Spleen (tissue), 11 donors: ENCODE measurements around the gene RAB38. TPM values are rescaled to one million over a fixed set of nuclear protein-coding genes. Genes with fewer than 3 reads are reported as not detected.

ENCODE experiments used
- DNase-seq: peaks from one replicate; pipeline ENCODE4 v3.0.0-alpha.2; 2020
- H3K27ac ChIP-seq, 8 donors: fragments of 200-600 bp; sonication (generic) in 7 of 8; 1 replicate in 4 of 8; 2 replicates in 4 of 8; pipeline versions ENCODE4 v1.5.0 to v1.8.0; 2016 to 2021; ENCODE audit warnings: inconsistent platforms in 4 of 8, mild to moderate bottlenecking in 4 of 8, moderate library complexity in 1 of 8
- H3K27me3 ChIP-seq, 7 donors: fragments of 200-600 bp; sonication (generic) in 6 of 7; replicated peaks in 1 of 7; 1 replicate in 4 of 7; 2 replicates in 3 of 7; pipeline versions ENCODE4 v1.5.0 to v1.8.0; 2016 to 2021; ENCODE audit warnings: inconsistent platforms in 3 of 7, mild to moderate bottlenecking in 1 of 7
- H3K36me3 ChIP-seq, 6 donors: fragments of 200-600 bp; sonication (generic) in 5 of 6; 1 replicate in 4 of 6; 2 replicates in 2 of 6; pipeline versions ENCODE4 v1.5.0 to v1.8.0; 2016 to 2021; ENCODE audit warnings: inconsistent platforms in 2 of 6
- H3K4me1 ChIP-seq, 6 donors: fragments of 200-600 bp; sonication (generic) in 5 of 6; 1 replicate in 3 of 6; 2 replicates in 3 of 6; pipeline versions ENCODE4 v1.5.0 to v1.8.0; 2016 to 2021; ENCODE audit warnings: inconsistent platforms in 3 of 6
- H3K4me3 ChIP-seq, 8 donors: fragments of 200-600 bp; sonication (generic) in 7 of 8; 1 replicate in 4 of 8; 2 replicates in 4 of 8; pipeline versions ENCODE4 v1.5.0 to v1.8.0; 2016 to 2021; ENCODE audit warnings: inconsistent platforms in 4 of 8, mild to moderate bottlenecking in 4 of 8, moderate library complexity in 2 of 8
- H3K9me3 ChIP-seq, 8 donors: fragments of 200-600 bp; sonication (generic) in 7 of 8; 1 replicate in 4 of 8; 2 replicates in 4 of 8; pipeline versions ENCODE4 v1.5.0 to v1.8.0; 2016 to 2021; ENCODE audit warnings: inconsistent platforms in 4 of 8
- POLR2A ChIP-seq, 3 donors: fragments of 450-650 bp; IDR thresholded peaks; one replicate each; pipeline ENCODE4 v1.5.1; 2017; ENCODE audit warnings: antibody characterized with exemption in 3 of 3, mild to moderate bottlenecking in 1 of 3
- POLR2AphosphoS5 ChIP-seq, 3 donors: sonication (generic); formaldehyde crosslinking; IDR thresholded peaks; one replicate each; pipeline ENCODE4 v1.5.1; 2017; ENCODE audit warnings: antibody characterized with exemption in 3 of 3
- WGBS, 5 donors: extraction: QIAGEN DNeasy Blood & Tissue Kit in 3 of 5; methylation state at CpG; one replicate each; pipeline versions ENCODE4 v1.1.5 to v1.1.7; 2013 to 2018; 5-methylcytosine and 5-hydroxymethylcytosine counted together
- intact Hi-C: fragments of 100-400 bp; cut with DNase I; formaldehyde crosslinking; loops from one replicate; pipeline ENCODE4 v1.15.0; 2023; ENCODE audit warnings: low total_unique reads
- polyA plus RNA-seq, 3 donors: library from polyadenylated mRNA; stranded (reverse); fragments of 200-250 nt; gene quantifications; one replicate each; pipeline ENCODE4 v1.2.1, GENCODE V29; 2013
- total RNA-seq, 7 donors: library from RNA; depleted of rRNA in 3 of 7; stranded (reverse); fragments of >200 nt in 3 of 7; fragmentation: NEBNext Ultra II Directional in 4 of 7; extraction: Animal tissue kit (Norgen Biotek cat#: 25700) in 4 of 7; gene quantifications; one replicate each; pipeline versions ENCODE4 v1.1.0 to v1.2.1, GENCODE V29; 2016 to 2021
- TF ChIP-seq, protein P1 (sequence below), 11 experiments: fragments of 200-600 bp in 7 of 11; fragments of 450-650 bp in 4 of 11; sonication (generic) in 4 of 11; IDR thresholded peaks in 8 of 11; conservative IDR thresholded peaks in 3 of 11; 1 replicate in 7 of 11; 2 replicates in 4 of 11; pipeline versions ENCODE4 v1.4.0 to v1.8.0; 2016 to 2021; ENCODE audit warnings: antibody characterized with exemption in 11 of 11, inconsistent platforms in 4 of 11, mild to moderate bottlenecking in 1 of 11
- donor health status: healthy with polysubstance abuse.
- donor health status: DM: no; HTN: no; CAD: no; lungs with moderate emphysema.
- donor health status: DM: no; HTN: no; CAD: no.
- donor health status: Bipolar disorder and iron deficiency.
- donor health status: healthy.
- donor health status: DM: no; HTN: no; CAD: no.
- donor health status: DM: yes; HTN: yes; CAD: no.

The RAB38 gene
- total and polyA plus RNA-seq, 10 donors, result 0.73 to 3.5 (median 1.6) TPM

GRCh38 chr11:88158081-88158480 is 17.2 kb downstream of the RAB38 start:
- H3K27me3 ChIP-seq, result no peaks in the 10 kb centered on the region
- H3K4me3 ChIP-seq, result no peak overlapping the region
- peaks cover 0 to 61% (median 43%) of the 10 kb centered on the region in 8 donors for H3K9me3 ChIP-seq
- no peak for DNase-seq
- H3K4me1 ChIP-seq, result no peaks in the 10 kb centered on the region
- no peak overlapping the region for H3K27ac ChIP-seq
- TF ChIP-seq, protein P1, sequence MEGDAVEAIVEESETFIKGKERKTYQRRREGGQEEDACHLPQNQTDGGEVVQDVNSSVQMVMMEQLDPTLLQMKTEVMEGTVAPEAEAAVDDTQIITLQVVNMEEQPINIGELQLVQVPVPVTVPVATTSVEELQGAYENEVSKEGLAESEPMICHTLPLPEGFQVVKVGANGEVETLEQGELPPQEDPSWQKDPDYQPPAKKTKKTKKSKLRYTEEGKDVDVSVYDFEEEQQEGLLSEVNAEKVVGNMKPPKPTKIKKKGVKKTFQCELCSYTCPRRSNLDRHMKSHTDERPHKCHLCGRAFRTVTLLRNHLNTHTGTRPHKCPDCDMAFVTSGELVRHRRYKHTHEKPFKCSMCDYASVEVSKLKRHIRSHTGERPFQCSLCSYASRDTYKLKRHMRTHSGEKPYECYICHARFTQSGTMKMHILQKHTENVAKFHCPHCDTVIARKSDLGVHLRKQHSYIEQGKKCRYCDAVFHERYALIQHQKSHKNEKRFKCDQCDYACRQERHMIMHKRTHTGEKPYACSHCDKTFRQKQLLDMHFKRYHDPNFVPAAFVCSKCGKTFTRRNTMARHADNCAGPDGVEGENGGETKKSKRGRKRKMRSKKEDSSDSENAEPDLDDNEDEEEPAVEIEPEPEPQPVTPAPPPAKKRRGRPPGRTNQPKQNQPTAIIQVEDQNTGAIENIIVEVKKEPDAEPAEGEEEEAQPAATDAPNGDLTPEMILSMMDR (IDR thresholded peaks at IDR 0.05 in 8 of 11, conservative IDR thresholded peaks at IDR 0.05 in 3 of 11), result no peak
- TF ChIP-seq POLR2AphosphoS5 (IDR thresholded peaks at IDR 0.05) (no peak), POLR2A (IDR thresholded peaks at IDR 0.05) (no peak)
- intact Hi-C loops, result no loop called here
- 85 to 96% (median 91%) methylated on average over 1 of the region's 1 CpG for WGBS, 5 donors
- H3K36me3 ChIP-seq, result no peaks in the 10 kb centered on the region

- Histone ChIP-seq H3K27ac (no peak overlapping the region), H3K27me3 (no peaks in the 10 kb centered on the region), H3K36me3 (no peaks in the 10 kb centered on the region), H3K4me3 (no peak overlapping the region), H3K9me3 (peaks cover 0 to 61% (median 43%) of the 10 kb centered on the region in 8 donors), H3K4me1 (no peaks in the 10 kb centered on the region)
- intact Hi-C loops, result no loop called here
- TF ChIP-seq, protein P1 (IDR thresholded peaks at IDR 0.05 in 8 of 11, conservative IDR thresholded peaks at IDR 0.05 in 3 of 11), result no peak
- TF ChIP-seq POLR2A (IDR thresholded peaks at IDR 0.05) (no peak), POLR2AphosphoS5 (IDR thresholded peaks at IDR 0.05) (no peak)
- 88 to 94% (median 92%) methylated on average over 4 of the region's 4 CpGs for WGBS, 5 donors
- no peak for DNase-seq
These were observed 17.9 kb downstream of the RAB38 start for GRCh38 chr11:88157370-88157769.

DNA sequence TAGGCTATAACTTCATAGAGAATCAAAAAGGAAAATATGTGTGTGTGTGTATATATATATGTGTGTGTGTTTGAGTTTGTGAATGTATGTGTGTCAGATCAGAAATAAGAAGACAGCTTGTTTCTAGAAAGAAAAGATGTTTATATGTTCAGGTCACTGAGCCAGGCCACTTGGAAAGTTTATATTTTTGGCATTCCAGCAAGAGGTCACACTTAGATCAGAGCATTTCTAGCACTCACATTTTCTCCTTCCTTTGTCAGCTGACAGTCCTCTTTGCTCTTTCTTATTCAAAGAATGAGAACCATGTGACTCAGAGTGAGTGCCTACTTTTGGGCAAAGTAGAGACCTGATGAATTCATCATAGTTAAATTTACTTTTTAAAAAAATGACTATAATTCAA is 22.9 kb downstream of the RAB38 start:
- Histone ChIP-seq H3K9me3 (peaks cover 0 to 34% (median 25%) of the 10 kb centered on the region in 8 donors), H3K27me3 (no peaks in the 10 kb centered on the region), H3K4me1 (no peaks in the 10 kb centered on the region), H3K4me3 (no peak overlapping the region), H3K36me3 (no peaks in the 10 kb centered on the region), H3K27ac (no peak overlapping the region)
- no peak for DNase-seq
- intact Hi-C loops, result no loop called here
- TF ChIP-seq POLR2A (IDR thresholded peaks at IDR 0.05) (no peak), POLR2AphosphoS5 (IDR thresholded peaks at IDR 0.05) (no peak)
- TF ChIP-seq, protein P1 (IDR thresholded peaks at IDR 0.05 in 8 of 11, conservative IDR thresholded peaks at IDR 0.05 in 3 of 11), result no peak

- intact Hi-C loops, result no loop called here
- no peak for DNase-seq
- TF ChIP-seq POLR2AphosphoS5 (IDR thresholded peaks at IDR 0.05), result no peak
- H3K9me3 ChIP-seq, result peaks cover 0 to 31% (median 25%) of the 10 kb centered on the region in 8 donors
- no peak overlapping the region for H3K27ac ChIP-seq
- H3K27me3 ChIP-seq, result no peaks in the 10 kb centered on the region
- no peak overlapping the region for H3K4me3 ChIP-seq
- no peaks in the 10 kb centered on the region for H3K36me3 ChIP-seq
- no peaks in the 10 kb centered on the region for H3K4me1 ChIP-seq
- WGBS, 5 donors, result 78 to 89% (median 85%) methylated on average over 5 of the region's 5 CpGs
These were observed 23.5 kb downstream of the RAB38 start for GRCh38 chr11:88151709-88152265.

DNA sequence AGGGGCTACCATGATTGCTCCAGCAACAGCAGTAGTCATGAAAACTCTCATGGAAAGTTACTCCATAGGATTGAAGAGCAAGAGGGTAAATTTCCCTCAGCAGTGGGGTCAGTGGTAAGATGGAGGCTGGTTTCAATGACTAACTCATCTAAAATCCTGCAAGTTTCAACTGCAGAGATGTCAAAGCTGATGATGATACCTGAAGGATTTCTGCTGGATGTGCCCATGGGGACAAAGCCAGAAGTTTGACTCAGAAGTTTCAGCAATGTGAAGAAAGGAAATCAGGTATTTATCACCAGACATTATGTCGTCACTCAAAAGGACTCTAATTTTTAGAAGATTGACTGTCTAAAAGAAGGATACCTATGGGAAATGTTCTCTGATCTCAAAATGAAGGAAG is 29.1 kb downstream of the RAB38 start:
- intact Hi-C loops, result no loop called here
- WGBS, 5 donors, result 92 to 97% (median 93%) methylated on average over 1 of the region's 1 CpG

More for the DNA sequence above, 29.1 kb downstream of the RAB38 start:
- Histone ChIP-seq H3K9me3 (no peaks in the 10 kb centered on the region), H3K4me1 (no peaks in the 10 kb centered on the region), H3K36me3 (no peaks in the 10 kb centered on the region), H3K27me3 (no peaks in the 10 kb centered on the region), H3K4me3 (no peak overlapping the region), H3K27ac (no peak overlapping the region)
- TF ChIP-seq, protein P1 (IDR thresholded peaks at IDR 0.05 in 8 of 11, conservative IDR thresholded peaks at IDR 0.05 in 3 of 11), result no peak
- TF ChIP-seq POLR2AphosphoS5 (IDR thresholded peaks at IDR 0.05) (no peak), POLR2A (IDR thresholded peaks at IDR 0.05) (no peak)
- DNase-seq, result no peak
